MV-4-11 (cell line): ENCODE data around the gene ZNF618.

Source experiments
- DNase-seq: peaks from one replicate; lab custom pipeline; 2025; lab: John Stamatoyannopoulos, UW

ZNF618 gene

DNA sequence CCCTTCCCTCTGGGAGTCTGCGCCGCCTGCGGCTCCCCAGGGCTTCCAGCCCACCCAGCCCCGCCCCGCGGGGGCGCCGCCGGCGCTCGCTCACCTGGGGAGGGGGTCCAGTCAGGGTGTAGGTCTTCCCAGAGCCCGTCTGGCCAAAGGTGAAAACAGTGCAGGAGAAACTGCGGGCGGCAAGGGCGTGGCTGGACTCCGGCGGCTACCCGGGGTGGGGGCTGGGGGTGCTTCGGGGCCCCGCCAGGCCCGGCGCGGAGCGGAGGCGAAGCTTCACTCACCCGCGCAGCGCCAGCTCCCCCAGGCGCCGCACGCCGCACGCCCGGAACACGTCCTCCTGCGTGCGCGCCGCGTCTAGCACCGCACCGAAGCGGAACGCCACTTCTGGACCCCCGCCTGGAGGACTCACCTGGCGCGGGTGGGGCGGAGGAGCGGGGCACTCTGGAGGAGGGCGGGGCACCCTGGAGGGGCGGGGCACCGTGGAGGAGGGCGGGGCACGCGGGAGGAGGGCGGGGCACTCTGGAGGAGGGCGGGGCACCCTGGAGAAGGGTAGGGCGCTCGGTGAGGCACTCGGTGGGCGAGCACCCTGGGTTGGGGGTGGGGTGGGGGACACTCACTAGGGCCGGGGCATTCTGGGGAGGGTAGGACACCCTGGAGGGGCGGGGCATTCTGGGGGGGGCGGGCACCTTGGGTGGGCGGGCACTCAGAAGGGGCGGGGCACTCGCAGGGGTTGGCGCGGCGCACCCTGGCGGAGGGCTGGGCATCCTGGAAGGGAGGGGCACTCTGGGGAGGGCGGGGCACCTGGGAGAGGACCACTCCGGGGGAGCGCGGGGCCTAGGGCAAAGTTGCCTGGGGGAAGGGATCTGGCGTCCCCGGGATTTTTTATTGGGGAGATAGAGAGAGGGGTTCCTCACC, 222.2 kb downstream of the ZNF618 start:
- no peak for DNase-seq

DNA sequence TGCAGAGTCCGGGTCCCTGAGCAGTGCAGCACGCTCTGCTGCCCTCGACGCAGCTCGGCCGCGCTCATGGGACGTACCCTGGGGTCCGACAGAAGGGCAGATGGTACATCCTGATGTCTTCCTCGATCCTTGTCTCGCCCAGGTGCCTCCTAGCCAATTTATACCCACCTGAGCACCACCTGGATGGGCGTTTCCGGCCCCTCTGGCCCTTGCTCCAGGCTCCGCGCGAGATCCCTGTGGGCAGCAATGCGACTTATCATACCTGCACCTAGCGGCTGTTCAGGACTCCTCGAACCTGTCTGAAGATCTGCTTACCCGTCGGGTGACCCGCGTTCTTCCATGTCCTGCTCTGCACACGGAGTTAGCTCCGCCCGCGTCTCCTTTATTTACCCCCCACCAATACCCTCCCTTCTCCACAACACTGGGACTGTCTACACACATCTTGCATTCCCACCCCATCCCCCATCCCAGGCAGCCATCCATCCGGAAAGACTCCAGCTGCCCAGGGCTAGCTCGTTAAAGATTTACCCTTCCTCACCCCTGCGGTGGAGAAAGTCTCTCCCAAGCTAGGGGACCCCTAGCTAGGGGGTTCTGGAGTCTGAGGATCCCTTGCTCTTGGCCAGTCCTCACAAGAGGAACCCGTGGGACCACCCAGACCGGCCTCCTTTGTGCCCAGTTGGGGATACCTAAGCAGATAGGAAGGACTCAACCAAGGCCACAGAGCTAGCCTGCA, 223.0 kb downstream of the ZNF618 start, which contains the start of gene KIF12:
Gene KIF12 (minus strand): TSS at position 357 of the 733 bp plus-strand sequence. CDS start 16 bp downstream, at position 341.
- DNase-seq, result no peak

DNA sequence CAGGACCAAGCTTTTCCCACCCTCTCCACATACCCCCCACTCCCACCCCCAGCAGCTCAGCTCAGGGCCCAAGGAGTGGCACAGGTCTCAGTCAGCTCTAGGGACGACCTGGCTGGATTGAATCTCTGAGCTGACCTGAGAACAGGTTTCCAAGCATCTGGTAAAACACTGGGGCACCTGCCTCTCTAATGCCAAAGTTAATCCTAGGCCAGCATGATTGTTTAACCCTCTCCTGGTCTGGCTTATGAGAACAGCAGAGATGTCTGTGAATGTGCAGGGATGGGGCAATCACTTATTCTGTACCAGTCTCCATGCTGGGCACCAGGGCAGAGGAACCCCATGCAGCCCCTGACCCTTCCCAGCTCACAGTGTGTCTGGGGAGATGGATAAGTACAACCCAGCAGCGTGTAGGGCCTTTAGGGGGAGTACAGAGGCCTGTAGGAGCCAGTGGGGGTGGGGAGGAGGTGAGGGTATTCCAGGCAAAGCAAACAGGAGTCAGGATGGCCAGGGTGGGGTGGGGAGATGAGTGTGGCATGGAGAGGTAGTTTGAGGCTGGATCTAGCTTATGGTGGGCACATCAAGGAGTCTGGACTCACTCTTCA, 223.7 kb downstream of the ZNF618 start:
- no peak for DNase-seq

DNA sequence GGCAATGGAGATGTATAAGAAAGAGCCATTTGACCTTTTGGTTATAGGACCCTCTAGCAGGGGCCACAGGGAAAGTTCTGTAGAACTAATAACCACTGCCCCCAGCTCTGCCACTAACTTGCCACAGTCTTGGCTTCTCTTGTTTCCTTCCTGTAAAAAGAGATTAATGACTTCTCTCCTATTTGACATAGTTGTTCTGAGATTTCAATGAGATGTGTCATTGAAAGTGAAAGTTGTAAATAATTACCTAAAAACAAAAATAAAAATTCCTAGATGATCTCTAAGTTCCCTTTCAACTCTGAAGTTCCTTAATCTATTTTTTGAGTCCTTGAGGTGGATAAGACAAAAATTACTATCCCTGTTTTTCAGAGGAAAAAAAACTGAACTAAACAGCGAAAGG, 224.4 kb downstream of the ZNF618 start:
- DNase-seq, result no peak

DNA sequence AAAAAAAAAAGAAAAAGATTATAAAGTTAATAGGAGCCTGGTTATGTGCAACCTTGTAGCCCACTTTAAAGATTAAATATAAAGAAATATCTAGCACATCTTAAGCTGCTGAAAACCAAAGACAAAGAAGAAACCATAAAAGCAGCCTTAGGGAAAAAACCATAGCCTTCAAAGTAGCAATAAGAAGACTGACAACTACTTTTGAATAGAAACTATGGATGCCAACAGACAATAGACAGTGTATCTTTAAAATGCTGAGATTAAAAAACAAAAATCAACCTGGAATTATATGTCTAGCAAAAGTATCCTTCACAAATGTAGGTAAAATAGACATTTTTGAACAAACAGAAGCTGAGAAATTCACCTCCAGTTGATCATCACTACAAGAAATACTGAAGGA, 226.4 kb downstream of the ZNF618 start:
- no peak for DNase-seq

DNA sequence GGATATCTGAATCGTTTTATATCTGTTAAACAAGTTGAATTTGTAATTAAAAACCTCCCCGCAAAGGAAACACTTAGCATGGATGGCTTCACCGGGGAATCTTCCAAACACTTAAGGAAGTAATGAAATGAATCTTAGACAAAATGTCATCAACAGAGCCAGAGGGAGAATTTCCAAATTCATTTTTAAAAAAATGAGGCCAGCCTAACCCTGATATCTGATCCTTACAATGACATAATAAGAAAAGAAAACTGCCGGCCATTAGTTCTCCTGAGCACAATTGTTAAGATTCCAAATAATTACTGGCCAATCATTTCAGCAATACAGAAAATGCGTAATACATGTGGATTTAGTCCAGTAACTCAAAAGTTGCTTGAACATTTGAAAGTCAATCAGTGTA, 229.1 kb downstream of the ZNF618 start:
- no peak for DNase-seq
